ENCODE measurements around the gene ALG1. TPM values are rescaled to one million over a fixed set of nuclear protein-coding genes. Genes with fewer than 3 reads are reported as not detected.
A peak's percentile ranks its signal among the peaks of the same experiment; 100 is the strongest.

ALG1 gene
- total and polyA plus RNA-seq, 2 experiments from 2014 or later, result 20.2 to 36.4 TPM

DNA sequence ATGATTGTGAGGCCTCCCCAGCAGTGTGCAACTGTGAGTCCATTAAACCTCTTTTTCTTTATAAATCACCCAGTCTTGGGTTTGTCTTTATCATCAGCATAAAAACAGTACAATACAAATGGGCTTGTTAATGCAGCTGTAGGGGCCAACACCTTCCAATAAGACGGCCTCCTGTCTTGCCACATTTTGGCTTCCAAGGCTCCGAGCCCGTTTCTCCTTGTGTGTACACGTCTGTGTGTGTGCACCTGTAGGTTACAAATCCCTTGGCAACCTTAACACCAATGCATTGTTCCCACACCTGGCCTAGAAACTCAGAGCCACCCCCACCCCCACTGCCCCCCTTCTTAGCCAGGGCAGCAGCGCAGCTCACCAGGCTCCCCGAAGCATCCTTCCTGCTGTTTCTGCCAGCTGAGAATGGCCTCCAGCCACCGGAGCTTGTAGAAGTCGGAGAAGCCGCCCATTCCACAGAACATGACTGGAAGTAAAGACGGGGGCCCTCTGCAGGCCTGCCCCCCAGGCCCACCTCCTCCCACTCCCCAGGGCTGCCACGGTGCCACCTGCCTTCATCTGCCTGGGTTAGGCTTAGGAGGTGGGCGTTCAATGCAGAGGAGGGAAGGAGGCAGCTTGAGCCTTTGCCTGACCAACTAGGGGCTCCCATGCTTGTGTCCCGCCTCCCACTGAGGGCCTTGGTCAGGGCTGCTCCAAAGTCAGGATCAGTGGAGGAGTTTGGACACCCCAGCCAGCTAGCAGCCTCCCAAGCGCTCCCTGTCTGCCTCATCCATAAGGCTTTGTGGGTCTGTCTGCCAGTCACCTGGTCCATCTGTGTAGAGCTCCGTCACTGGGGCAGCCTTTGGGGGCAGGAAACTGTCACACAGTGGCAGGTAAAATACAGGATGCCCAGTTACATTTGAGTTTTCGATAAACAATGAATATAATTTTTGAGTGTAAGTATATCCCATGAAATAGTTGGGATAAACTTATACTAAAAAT lies 16.5 kb upstream of the ALG1 start (continued):
- TF ChIP-seq, protein P1, sequence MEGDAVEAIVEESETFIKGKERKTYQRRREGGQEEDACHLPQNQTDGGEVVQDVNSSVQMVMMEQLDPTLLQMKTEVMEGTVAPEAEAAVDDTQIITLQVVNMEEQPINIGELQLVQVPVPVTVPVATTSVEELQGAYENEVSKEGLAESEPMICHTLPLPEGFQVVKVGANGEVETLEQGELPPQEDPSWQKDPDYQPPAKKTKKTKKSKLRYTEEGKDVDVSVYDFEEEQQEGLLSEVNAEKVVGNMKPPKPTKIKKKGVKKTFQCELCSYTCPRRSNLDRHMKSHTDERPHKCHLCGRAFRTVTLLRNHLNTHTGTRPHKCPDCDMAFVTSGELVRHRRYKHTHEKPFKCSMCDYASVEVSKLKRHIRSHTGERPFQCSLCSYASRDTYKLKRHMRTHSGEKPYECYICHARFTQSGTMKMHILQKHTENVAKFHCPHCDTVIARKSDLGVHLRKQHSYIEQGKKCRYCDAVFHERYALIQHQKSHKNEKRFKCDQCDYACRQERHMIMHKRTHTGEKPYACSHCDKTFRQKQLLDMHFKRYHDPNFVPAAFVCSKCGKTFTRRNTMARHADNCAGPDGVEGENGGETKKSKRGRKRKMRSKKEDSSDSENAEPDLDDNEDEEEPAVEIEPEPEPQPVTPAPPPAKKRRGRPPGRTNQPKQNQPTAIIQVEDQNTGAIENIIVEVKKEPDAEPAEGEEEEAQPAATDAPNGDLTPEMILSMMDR (conservative IDR thresholded peaks at IDR 0.05; ENCODE audit: low read depth in 2 of 2), result no peak
- TF ChIP-seq, protein P2, sequence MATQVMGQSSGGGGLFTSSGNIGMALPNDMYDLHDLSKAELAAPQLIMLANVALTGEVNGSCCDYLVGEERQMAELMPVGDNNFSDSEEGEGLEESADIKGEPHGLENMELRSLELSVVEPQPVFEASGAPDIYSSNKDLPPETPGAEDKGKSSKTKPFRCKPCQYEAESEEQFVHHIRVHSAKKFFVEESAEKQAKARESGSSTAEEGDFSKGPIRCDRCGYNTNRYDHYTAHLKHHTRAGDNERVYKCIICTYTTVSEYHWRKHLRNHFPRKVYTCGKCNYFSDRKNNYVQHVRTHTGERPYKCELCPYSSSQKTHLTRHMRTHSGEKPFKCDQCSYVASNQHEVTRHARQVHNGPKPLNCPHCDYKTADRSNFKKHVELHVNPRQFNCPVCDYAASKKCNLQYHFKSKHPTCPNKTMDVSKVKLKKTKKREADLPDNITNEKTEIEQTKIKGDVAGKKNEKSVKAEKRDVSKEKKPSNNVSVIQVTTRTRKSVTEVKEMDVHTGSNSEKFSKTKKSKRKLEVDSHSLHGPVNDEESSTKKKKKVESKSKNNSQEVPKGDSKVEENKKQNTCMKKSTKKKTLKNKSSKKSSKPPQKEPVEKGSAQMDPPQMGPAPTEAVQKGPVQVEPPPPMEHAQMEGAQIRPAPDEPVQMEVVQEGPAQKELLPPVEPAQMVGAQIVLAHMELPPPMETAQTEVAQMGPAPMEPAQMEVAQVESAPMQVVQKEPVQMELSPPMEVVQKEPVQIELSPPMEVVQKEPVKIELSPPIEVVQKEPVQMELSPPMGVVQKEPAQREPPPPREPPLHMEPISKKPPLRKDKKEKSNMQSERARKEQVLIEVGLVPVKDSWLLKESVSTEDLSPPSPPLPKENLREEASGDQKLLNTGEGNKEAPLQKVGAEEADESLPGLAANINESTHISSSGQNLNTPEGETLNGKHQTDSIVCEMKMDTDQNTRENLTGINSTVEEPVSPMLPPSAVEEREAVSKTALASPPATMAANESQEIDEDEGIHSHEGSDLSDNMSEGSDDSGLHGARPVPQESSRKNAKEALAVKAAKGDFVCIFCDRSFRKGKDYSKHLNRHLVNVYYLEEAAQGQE (IDR thresholded peaks at IDR 0.05; ENCODE audit: unreplicated experiment), result no peak
- TF ChIP-seq CREB1 (CRISPR knock-in tag; IDR thresholded peaks at IDR 0.05; ENCODE audit: low read depth) (no peak), ZNF331 (CRISPR knock-in tag; IDR thresholded peaks at IDR 0.05; ENCODE audit: low read depth) (no peak)

DNA sequence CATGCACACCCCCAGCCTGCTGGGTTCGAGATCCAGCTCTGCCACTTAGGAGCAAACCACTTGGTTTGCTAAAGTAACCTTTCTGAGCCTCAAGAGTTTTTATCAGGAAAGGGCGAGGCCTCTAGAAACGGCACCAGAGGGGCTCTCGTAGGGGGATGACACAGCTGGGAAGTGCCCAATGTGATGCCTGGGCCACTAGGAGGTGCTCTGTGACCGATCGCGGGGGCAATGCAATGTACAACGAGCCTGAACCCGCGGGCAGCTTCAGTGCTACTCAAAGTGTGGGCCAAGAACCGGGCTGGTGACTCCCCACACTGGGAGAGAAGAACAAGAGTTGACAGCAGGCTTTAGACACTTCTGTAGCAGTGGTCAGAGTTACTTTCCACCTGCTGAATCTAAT lies 15.3 kb upstream of the ALG1 start:
- Mint-ChIP-seq H3K27me3 (ENCODE audit: insufficient read depth, low read depth, poor library complexity) (peaks cover 11% of the 10 kb centered on the region), H3K36me3 (ENCODE audit: low read depth) (no peaks in the 10 kb centered on the region), H3K27ac (no peak overlapping the region; the same call in 1 of the 2 replicates), H3K4me1 (peaks cover 28% of the 10 kb centered on the region), H3K9me3 (no peaks in the 10 kb centered on the region), H3K4me3 (no peak overlapping the region)
- Histone ChIP-seq H3K4me2 (no peak overlapping the region), H3K79me2 (replicated peaks; ENCODE audit: insufficient read depth) (no peaks in the 10 kb centered on the region), H3K9me2 (ENCODE audit: insufficient read depth) (no peaks in the 10 kb centered on the region), H3K4me1 (ENCODE audit: insufficient read depth) (peaks cover 20% of the 10 kb centered on the region), H3K4me3 (no peak overlapping the region), H3K36me3 (ENCODE audit: insufficient read depth) (no peaks in the 10 kb centered on the region), H2AFZ (no peak overlapping the region), H3K27ac (ENCODE audit: low read depth) (0 out of 2 replicates have a peak overlapping the region, but pooled peaks have one; percentile 52), H3F3A (replicated peaks; ENCODE audit: low read depth) (peaks cover 13% of the 10 kb centered on the region), H4K20me1 (replicated peaks; ENCODE audit: insufficient read depth) (no peaks in the 10 kb centered on the region), H3K27me3 (ENCODE audit: insufficient read depth) (no peaks in the 10 kb centered on the region)
- DNase-seq (ENCODE audit: low spot score), result peak; percentile 90
- ATAC-seq, result peak; percentile 73
- TF ChIP-seq, protein P1 (conservative IDR thresholded peaks at IDR 0.05; ENCODE audit: low read depth in 2 of 2), result peak; percentile 79 to 96
- no peak for TF ChIP-seq JUNB (IDR thresholded peaks at IDR 0.05; ENCODE audit: unreplicated experiment)
- TF ChIP-seq NANOG (IDR thresholded peaks at IDR 0.05; ENCODE audit: borderline replicate concordance), result no peak
- TF ChIP-seq, protein P3, sequence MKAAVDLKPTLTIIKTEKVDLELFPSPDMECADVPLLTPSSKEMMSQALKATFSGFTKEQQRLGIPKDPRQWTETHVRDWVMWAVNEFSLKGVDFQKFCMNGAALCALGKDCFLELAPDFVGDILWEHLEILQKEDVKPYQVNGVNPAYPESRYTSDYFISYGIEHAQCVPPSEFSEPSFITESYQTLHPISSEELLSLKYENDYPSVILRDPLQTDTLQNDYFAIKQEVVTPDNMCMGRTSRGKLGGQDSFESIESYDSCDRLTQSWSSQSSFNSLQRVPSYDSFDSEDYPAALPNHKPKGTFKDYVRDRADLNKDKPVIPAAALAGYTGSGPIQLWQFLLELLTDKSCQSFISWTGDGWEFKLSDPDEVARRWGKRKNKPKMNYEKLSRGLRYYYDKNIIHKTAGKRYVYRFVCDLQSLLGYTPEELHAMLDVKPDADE (IDR thresholded peaks at IDR 0.05), result no peak
- no peak for TF ChIP-seq EZH2phosphoT487 (IDR thresholded peaks at IDR 0.05; ENCODE audit: unreplicated experiment)

Data from GM23338 (cell line).